A549 (cell line): ENCODE results near the gene AR. TPM values are rescaled to one million over a fixed set of nuclear protein-coding genes. Genes with fewer than 3 reads are reported as not detected.

Experiments
- ATAC-seq, 2 experiments: fragments of 200-7000 bp in 1 of 2; fragments of >200 bp in 1 of 2; cut with Nextera tagmentation in 1 of 2; cut with Tn5 transposase in 1 of 2; 3 replicates each; pipeline versions ENCODE4 v1.8.0 to v1.9.1; 2018 to 2020; ENCODE audit warnings: mild to moderate bottlenecking in 1 of 2, moderate library complexity in 1 of 2
- CTCF ChIA-PET: fragments of 300-600 bp; sonication (Branson Sonifier 250); formaldehyde crosslinking; extraction: SDS; loops from one replicate; lab custom pipeline; 2021; ENCODE audit warnings: antibody characterized with exemption, inconsistent platforms; lab: Yijun Ruan, JAX
- POLR2A ChIA-PET: fragments of 350-600 bp; formaldehyde crosslinking; extraction: SDS; loops from one replicate; lab custom pipeline; 2021; ENCODE audit warnings: antibody characterized with exemption, inconsistent platforms; lab: Yijun Ruan, JAX
- DNase-seq, 2 experiments: peaks; one replicate each; pipeline versions ENCODE4 v3.0.0 to v3.0.0-alpha.2; 2011 to 2016; ENCODE audit warnings: low read depth in 1 of 2, low spot score in 1 of 2
- FAIRE-seq: peaks from 2 replicates; lab custom pipeline; 2011; peaks lifted over from hg19 to GRCh38; lab: Jason Lieb, UNC
- H3K27ac ChIP-seq, 2 experiments: fragments of >200 bp; sonication (Bioruptor Twin); formaldehyde crosslinking; 3 replicates each; pipeline ENCODE4 v1.5.1; 2016 to 2017
- H3K4me1 ChIP-seq: fragments of >200 bp; sonication (Bioruptor Twin); formaldehyde crosslinking; 3 replicates; pipeline ENCODE4 v1.6.1; 2016
- H3K4me2 ChIP-seq: fragments of >200 bp; sonication (Bioruptor Twin); formaldehyde crosslinking; 3 replicates; pipeline ENCODE4 v1.6.1; 2016
- H3K4me3 ChIP-seq: fragments of >200 bp; sonication (Bioruptor Twin); formaldehyde crosslinking; 3 replicates; pipeline ENCODE4 v1.5.1; 2016
- H3K9me3 ChIP-seq: fragments of >200 bp; sonication (Bioruptor Twin); formaldehyde crosslinking; 3 replicates; pipeline ENCODE4 v1.6.1; 2016
- BHLHE40 ChIP-seq: IDR thresholded peaks from 2 replicates; pipeline ENCODE4 v1.6.1; 2012; ENCODE audit warnings: low read depth, low read length, inconsistent platforms
- CBX2 ChIP-seq: fragments of 200-600 bp; sonication (generic); IDR thresholded peaks from 2 replicates; pipeline ENCODE4 v1.6.1; 2016; ENCODE audit warnings: low read depth, mild to moderate bottlenecking, borderline replicate concordance
- CBX8 ChIP-seq: fragments of 200-600 bp; sonication (generic); IDR thresholded peaks from 2 replicates; pipeline ENCODE4 v1.6.1; 2016
- CHD2 ChIP-seq: fragments of 150-350 bp; IDR thresholded peaks from 2 replicates; pipeline ENCODE4 v1.6.1; 2014; ENCODE audit warnings: low read length; ENCODE audit not compliant: partially characterized antibody
- CHD4 ChIP-seq: fragments of 200-600 bp; sonication (generic); IDR thresholded peaks from 2 replicates; pipeline ENCODE4 v1.6.1; 2016; ENCODE audit warnings: antibody characterized with exemption, mild to moderate bottlenecking, borderline replicate concordance
- ELK1 ChIP-seq: fragments of 150-350 bp; IDR thresholded peaks from 2 replicates; pipeline ENCODE4 v1.6.1; 2014; ENCODE audit warnings: low read depth, mild to moderate bottlenecking, low read length
- EP300 ChIP-seq, 2 experiments: fragments of >200 bp; sonication (Bioruptor Twin); formaldehyde crosslinking; IDR thresholded peaks; 2 replicates in 1 of 2; 3 replicates in 1 of 2; pipeline ENCODE4 v1.6.1; 2016 to 2017
- HDAC2 ChIP-seq: fragments of 200-600 bp; sonication (generic); IDR thresholded peaks from 2 replicates; pipeline ENCODE4 v1.6.1; 2016
- HES2 ChIP-seq: fragments of >200 bp; sonication (Bioruptor Twin); formaldehyde crosslinking; IDR thresholded peaks from 2 replicates; pipeline ENCODE4 v1.6.1; 2016
- HOXB13 ChIP-seq: fragments of 250-450 bp; sonication (Bioruptor Pico); IDR thresholded peaks from 2 replicates; pipeline ENCODE4 v1.5.0; 2020; ENCODE audit warnings: low read depth, mild to moderate bottlenecking, moderate library complexity
- KDM1A ChIP-seq: fragments of 200-600 bp; sonication (generic); IDR thresholded peaks from 2 replicates; pipeline ENCODE4 v1.6.1; 2016; ENCODE audit warnings: low read depth, mild to moderate bottlenecking
- MAFK ChIP-seq: fragments of 450-650 bp; IDR thresholded peaks from 2 replicates; pipeline ENCODE4 v1.6.1; 2014; ENCODE audit not compliant: partially characterized antibody
- NPAS2 ChIP-seq: fragments of 250-450 bp; sonication (Bioruptor Pico); IDR thresholded peaks from 2 replicates; pipeline ENCODE4 v1.8.0; 2022; ENCODE audit warnings: mild to moderate bottlenecking, moderate library complexity, borderline replicate concordance
- PBX3 ChIP-seq: IDR thresholded peaks from 2 replicates; pipeline ENCODE4 v1.6.1; 2012
- POLR2A ChIP-seq: IDR thresholded peaks from 2 replicates; pipeline ENCODE4 v1.6.1; 2012; ENCODE audit warnings: mild to moderate bottlenecking, low read length
- RARB ChIP-seq: fragments of 250-450 bp; sonication (Bioruptor Pico); IDR thresholded peaks from 2 replicates; pipeline ENCODE4 v1.8.0; 2021; ENCODE audit warnings: mild to moderate bottlenecking, moderate library complexity
- RCOR1 ChIP-seq: fragments of 150-350 bp; IDR thresholded peaks from 2 replicates; pipeline ENCODE4 v1.6.1; 2014; ENCODE audit warnings: antibody characterized with exemption, low read length, low read depth
- SREBF2 ChIP-seq: fragments of 450-650 bp; IDR thresholded peaks from 2 replicates; pipeline ENCODE4 v1.6.1; 2014; ENCODE audit warnings: mild to moderate bottlenecking, moderate library complexity
- ZNF302 ChIP-seq: fragments of 250-450 bp; sonication (Bioruptor Pico); IDR thresholded peaks from 2 replicates; pipeline ENCODE4 v1.9.0; 2021; ENCODE audit warnings: inconsistent platforms, mild to moderate bottlenecking, moderate library complexity
- WGBS: methylation state at CpG from one replicate; pipeline ENCODE4 v1.1.6; 2017; ENCODE audit errors: missing lambda C conversion rate; 5-methylcytosine and 5-hydroxymethylcytosine counted together
- polyA plus RNA-seq, 4 experiments: library from polyadenylated mRNA; depleted of rRNA in 3 of 4; stranded (reverse); fragments of >200 nt; fragmentation: RNase III in 1 of 4; extraction: RNeasy Plus Mini Kit Qiagen cat#74134 plus additional on column Dnase treatment in 1 of 4; gene quantifications; 2 replicates in 3 of 4; 3 replicates in 1 of 4; pipeline ENCODE4 v1.2.3, GENCODE V29; 2011 to 2017
- TF ChIP-seq, protein P1 (sequence below): fragments of >200 bp; sonication (Bioruptor Twin); formaldehyde crosslinking; IDR thresholded peaks from 3 replicates; pipeline ENCODE4 v1.6.1; 2016

AR gene
- polyA plus RNA-seq, 2 of the 4 experiments (the other 2 are of a cell fraction): 2.2 to 8.7 TPM

DNA sequence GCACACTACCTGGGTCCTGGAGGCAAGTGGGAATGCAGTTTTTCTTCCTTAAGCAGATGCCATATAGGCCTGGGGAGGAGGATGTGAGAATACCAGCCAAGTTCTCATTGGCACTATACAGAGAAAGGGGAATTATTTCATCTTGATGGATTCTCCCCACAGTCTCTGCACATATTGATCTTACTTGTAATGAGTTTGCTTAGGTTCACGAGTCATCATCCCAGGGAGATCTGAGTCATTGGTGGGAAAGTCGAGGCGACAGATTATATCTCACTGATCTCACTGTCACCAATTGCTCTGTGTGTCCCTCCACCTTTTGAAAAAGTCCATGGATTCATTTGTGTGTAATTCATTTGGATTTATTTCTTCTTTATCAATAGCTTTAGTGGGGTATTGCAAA lies 156.8 kb downstream of the AR start (continued):
- no peak for TF ChIP-seq HES2

DNA sequence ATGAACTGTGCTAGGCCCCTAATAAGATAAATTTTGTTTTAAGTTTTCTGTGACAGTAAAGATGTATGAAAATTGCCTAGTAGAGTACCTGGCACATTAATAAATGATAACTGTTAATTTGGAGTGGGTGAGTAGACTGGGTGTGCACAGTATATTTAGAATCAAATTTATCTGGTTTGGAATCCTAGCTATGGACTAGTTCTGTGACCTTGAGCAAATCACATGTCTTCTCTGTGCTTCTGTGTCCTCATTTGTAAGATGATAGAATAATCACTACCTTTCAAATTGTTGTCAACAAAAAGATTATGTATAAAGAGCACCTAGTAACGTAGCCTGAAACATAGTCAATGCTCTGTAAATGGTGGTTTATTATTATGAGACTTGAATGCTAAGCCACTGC lies 170.2 kb downstream of the AR start:
- 42% methylated on average over 1 of the region's 1 CpG for WGBS
- no peak for DNase-seq
- no peaks in the 10 kb centered on the region for H3K9me3 ChIP-seq
- no peak overlapping the region for H3K4me2 ChIP-seq
- H3K27ac ChIP-seq: no peak overlapping the region
- no peak for TF ChIP-seq ZNF302 (CRISPR knock-in tag)
- no peak for TF ChIP-seq CBX2
- no peak for TF ChIP-seq NPAS2 (CRISPR knock-in tag)
- no peak for TF ChIP-seq HOXB13 (CRISPR knock-in tag)
- TF ChIP-seq HDAC2: no peak
- TF ChIP-seq RARB (CRISPR knock-in tag): no peak
- no peak for TF ChIP-seq ELK1
- TF ChIP-seq, protein P1, sequence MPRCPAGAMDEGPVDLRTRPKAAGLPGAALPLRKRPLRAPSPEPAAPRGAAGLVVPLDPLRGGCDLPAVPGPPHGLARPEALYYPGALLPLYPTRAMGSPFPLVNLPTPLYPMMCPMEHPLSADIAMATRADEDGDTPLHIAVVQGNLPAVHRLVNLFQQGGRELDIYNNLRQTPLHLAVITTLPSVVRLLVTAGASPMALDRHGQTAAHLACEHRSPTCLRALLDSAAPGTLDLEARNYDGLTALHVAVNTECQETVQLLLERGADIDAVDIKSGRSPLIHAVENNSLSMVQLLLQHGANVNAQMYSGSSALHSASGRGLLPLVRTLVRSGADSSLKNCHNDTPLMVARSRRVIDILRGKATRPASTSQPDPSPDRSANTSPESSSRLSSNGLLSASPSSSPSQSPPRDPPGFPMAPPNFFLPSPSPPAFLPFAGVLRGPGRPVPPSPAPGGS: no peak
- no peak for TF ChIP-seq CBX8
- TF ChIP-seq SREBF2: no peak
- no peak for TF ChIP-seq POLR2A
- no peak for TF ChIP-seq CHD2
- TF ChIP-seq CHD4: no peak
- no peak for TF ChIP-seq HES2
- TF ChIP-seq, all 56 proteins: peak for 0
- FAIRE-seq: no peak
- Histone ChIP-seq H3K4me3 (no peak overlapping the region), H3K4me1 (no peaks in the 10 kb centered on the region)
- no peak for ATAC-seq
- ChIA-PET CTCF (interaction anchor here (1.2 kb wide), 1 partner anchor 10 kb away, joined by 3 read pairs; no protein-coding TSS in a partner anchor), POLR2A (no interaction called here)

DNA sequence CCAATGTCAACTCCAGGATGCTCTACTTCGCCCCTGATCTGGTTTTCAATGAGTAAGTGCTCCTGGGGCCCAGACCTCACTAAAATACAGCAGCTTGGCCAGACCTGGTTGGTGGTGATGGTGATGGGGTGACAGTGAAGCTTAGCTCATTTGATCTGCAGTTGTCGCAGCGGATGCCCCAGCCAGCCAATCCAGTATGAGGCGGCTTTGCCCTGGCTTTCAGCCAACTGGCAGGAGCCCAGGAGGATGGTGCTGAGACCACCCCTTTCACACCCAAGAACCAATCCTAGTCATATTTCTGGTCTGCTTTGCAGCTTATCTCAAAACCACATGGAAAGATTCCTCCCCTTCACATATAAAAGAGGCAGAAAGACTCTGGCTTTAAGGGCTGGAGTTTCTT lies 173.8 kb downstream of the AR start:
- no peak for FAIRE-seq
- no peak overlapping the region for H3K4me2 ChIP-seq
- no peak for TF ChIP-seq HES2
- TF ChIP-seq CHD2: no peak
- TF ChIP-seq RCOR1: no peak
- TF ChIP-seq BHLHE40: no peak
- TF ChIP-seq KDM1A: no peak
- TF ChIP-seq MAFK: no peak
- TF ChIP-seq PBX3: no peak
- TF ChIP-seq EP300 (IDR thresholded peaks at IDR 0.05): no peak
- H3K9me3 ChIP-seq: no peaks in the 10 kb centered on the region
- DNase-seq: no peak
- ChIA-PET CTCF (interaction anchor here (0.7 kb wide), 1 partner anchor 11 kb away, joined by 3 read pairs; no protein-coding TSS in a partner anchor), POLR2A (no interaction called here)
- 33% methylated on average over 1 of the region's 4 CpGs for WGBS
- no peaks in the 10 kb centered on the region for H3K4me1 ChIP-seq
- H3K27ac ChIP-seq: no peak overlapping the region
- ATAC-seq: no peak
- H3K4me3 ChIP-seq: no peak overlapping the region
